GM18511 (cell line): Measurements from ENCODE around the gene UBXN11.
A peak's percentile ranks its signal among the peaks of the same experiment; 100 is the strongest.

Experiments
- ATAC-seq: cut with Tn5 transposase; IDR thresholded peaks from one replicate; pipeline ENCODE4 v1.9.1; 2021; ENCODE audit warnings: mild to moderate bottlenecking, moderate library complexity; ENCODE audit not compliant: unreplicated experiment

Gene UBXN11

DNA sequence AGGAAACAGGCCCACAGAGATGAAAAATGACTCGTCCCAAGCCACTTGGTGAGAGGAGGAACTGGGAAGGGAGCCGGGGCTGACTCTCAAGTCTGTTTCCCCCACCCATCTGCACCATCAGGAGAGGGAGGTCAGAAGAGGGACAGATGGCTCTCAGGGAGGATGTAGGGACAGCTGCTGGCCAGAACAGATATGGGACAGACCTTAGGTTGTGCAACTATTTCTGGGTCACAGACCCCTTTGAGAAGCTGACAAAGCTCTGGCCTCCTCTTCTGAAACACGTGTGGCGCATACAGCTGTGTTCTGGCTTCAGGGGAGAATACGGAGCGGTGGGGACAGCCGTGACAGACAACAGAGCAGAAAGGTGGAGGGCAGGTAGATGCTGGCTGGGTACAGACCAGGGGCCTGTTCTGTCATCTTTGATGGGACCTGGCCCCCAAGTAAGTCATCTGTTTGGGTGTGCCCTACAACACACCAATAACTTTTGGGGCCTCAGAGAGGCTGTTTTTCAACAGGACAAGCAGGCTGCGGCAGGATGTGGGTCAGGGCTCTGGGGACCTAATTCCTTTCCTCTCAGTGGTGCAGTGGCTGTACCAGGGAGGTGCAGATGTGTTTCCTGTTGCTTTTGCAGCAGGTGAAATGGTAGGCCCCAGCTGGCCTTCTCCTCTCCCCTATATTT lies 19.3 kb downstream of the UBXN11 start:
- ATAC-seq: peak; percentile 47

DNA sequence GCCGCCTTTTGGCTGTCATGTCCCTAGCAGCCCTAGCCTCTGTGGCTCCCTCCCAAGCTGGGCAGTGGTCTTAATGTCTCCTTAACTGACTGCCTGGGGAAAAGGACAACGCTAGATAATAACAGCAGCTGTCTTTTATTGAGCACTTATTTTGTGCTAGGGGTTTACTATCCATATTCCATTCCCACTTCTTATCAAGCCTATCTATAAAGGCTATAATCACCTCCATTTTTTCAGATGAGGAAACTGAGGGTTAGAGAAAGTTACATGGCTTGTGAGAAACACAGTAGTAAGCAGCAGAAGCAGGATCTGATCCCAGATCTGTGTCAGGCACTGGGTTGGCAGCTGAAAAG lies 20.4 kb downstream of the UBXN11 start:
- ATAC-seq: no peak

DNA sequence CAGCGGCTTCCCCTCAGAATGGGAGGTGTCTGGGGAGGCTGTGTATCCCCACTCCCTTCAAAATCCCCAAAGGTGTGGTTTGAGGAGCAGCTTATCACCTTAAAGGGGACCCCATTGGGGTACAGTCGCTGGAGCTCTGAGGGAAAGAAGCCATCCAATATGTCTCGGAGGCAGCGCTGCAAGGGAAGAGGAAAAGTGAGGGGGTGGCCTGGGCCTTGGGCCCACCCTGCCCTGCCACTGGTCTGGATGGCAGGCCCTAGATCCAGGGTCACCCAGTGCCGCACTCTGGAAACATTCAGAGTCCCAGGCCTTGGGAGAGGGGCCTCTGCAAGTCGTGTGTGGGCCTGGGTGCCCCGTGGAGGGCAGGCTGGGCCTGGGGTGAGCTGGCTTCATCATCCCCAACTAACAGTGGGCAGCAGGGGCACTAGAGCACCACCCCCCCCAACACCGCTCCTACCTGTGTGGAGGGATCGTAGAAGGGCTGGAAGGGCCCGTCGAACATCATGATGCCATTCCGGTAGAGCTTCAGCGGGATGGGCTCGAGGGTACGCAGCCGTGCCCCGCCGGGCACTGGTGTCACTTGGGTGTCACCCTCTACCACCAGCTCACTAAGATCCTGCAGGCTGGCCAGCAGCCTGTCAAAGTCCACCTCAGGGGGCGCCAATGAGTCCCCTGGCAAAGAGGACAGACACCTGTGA lies 20.9 kb downstream of the UBXN11 start:
- ATAC-seq: no peak

DNA sequence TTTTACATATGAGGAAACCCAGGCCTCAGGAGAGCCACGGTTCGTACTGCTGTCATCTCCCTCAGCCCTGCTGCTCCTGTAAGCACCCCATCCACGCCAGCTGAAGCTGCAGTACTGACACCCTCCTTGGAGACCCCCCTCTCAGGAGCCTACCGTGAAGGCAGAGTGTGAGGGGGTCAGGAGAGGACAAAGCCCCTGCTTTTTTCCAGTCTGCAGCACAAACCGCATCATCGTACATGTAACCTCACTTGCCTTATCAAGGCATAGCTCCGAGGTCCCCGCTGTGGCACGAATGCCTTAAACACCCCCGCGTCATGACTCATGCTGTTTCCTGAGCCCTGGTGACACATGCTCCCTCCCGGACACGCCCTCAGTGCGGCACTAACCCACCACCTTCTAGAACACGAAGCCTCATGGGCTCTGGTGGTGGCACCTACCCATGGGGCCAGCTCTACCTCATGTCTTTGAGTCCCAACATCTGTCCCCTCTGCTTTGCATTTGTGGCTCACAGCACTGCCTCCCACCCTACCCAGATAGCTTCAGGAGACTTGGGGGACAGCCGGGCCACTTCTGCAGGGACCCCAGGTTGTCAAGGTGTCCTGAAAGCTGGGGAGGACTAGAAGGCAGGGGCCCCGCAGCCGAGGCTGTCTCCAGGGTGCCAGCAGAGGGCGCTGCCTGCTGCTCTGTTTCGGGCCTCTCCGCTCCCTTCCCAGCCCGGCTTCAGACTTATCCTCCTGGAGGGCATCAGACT lies 21.7 kb downstream of the UBXN11 start:
- no peak for ATAC-seq

DNA sequence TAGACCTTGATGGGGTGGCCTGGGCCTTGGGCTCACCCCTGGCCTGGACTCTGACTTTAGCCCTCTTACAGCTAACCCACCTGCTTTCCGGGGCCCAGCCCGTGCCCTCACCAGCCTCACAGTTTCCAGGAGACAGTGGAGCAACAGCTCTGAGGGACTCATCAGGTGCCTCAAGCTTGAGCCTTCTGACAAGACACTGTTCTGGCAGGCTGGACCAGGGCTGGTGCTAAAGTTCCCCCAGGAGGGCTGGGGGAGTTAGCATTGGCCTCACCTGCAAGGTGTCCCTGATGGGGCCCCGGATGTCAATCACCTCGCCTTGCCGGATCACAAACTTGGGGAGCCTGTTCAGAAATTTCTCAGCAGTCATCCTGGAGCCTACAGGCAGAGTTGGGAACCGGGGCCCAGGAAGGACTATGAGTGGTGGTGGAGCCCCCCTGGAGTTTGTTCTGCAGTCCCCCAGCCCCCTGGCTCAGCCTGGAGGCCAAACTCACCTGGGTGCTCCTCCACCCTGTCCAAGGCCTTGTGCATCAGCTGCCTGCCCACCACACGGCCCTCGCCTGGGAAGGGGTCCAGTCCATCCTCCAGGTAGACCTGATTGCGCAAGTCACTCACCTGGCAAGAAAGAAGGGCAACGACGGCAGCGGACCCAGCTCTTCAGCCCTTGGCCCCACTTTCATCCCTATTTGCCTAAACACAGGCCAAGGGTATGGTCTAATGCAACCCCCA lies 22.4 kb downstream of the UBXN11 start:
- no peak for ATAC-seq

DNA sequence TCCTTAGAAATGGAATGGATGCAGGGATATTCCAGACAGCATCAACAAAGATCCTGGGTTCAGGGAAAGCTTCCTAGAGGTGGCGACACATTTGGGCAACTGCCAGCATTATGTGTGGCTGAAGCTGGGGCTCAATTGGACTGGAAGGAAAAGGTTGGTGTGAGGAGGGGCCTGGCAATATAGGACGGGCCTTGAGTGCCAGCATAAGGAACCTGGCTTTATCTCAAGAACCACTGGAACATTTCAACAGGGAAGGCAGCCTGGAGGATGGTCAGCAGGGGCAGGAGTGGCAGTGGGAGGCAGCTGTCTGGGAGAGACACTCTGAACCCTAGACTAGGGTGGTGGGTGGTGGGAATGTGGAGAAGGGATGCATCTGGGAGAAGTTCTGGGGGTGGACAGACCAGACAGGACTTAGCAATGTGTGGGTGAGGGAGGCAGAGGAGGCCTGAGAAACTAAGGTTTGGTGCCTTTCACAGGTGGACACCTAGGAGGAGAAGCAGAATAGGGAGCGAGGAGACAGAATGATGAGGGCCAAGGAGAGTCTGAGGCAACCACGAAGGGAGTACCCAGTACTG lies 23.1 kb downstream of the UBXN11 start:
- ATAC-seq: no peak

DNA sequence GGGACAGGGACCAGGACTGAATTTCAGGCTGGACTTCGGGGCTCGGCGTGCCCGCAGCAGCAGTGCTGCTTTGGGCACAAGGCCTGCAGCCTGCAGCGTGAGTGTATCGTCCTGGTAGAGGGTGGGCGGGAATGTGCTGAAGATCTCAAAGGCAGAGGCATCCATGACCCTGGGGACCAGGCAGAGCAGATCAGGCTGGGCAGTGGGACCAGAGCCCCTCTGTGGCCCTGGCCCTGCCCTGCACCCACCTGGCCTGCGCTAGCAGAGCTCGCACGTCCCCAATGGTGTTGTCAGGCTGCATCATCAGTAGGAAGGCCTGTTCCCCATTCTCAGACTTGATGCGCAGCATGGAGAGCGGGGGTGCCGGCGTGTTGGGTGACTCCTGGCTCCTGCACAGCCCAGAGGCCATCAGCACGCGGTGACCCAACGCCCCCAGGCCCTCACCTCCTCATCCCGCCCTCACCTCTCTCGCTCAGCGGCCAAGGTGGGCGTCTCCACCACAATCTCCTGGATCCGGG lies 24.0 kb downstream of the UBXN11 start:
- no peak for ATAC-seq

DNA sequence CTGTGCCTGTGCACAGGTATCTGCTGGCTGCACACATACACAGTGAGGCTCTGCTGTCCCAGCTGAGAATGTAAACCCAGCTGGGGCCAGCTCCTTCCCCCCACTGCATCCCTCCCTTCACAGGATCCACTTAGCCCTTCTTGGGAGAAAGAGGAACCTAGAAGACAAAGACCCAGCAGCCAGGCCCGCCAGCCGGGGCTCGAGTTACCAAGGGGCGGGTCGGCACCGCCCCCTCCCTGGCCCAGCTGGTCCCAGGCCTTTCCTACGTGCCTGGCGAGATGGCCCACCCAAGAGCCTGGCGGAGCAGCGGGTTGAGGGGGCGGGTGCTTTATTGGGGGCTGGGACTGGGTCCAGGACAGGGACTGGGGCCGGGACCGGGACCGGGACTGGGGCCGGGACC lies 24.5 kb downstream of the UBXN11 start:
- ATAC-seq: no peak

DNA sequence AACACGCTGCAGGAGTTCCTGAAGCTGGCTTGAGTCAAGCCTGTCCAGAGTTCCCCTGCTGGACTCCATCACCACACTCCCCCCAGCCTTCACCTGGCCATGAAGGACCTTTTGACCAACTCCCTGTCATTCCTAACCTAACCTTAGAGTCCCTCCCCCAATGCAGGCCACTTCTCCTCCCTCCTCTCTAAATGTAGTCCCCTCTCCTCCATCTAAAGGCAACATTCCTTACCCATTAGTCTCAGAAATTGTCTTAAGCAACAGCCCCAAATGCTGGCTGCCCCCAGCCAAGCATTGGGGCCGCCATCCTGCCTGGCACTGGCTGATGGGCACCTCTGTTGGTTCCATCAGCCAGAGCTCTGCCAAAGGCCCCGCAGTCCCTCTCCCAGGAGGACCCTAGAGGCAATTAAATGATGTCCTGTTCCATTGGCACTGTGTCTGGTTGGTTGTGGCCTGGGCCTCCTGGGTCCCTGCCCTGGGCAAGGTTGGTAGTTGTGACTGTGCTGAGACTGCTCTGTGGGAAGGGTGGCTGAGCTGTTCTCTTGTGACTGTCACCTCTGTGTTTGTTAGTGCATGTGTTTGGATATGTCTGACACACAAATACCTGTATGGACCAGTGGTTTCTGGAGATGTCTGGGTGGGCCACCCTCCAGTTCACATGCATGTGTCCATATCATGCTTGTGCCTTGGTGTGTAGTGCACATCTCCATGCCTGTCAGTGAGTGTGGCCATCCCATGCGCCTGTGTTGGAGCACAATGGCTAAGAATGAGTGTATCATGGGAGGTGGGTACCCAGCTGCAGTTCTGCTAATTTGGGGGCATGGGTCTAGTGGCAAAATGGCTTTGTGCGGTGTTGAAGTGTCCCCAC lies 25.1 kb downstream of the UBXN11 start:
- ATAC-seq: no peak

DNA sequence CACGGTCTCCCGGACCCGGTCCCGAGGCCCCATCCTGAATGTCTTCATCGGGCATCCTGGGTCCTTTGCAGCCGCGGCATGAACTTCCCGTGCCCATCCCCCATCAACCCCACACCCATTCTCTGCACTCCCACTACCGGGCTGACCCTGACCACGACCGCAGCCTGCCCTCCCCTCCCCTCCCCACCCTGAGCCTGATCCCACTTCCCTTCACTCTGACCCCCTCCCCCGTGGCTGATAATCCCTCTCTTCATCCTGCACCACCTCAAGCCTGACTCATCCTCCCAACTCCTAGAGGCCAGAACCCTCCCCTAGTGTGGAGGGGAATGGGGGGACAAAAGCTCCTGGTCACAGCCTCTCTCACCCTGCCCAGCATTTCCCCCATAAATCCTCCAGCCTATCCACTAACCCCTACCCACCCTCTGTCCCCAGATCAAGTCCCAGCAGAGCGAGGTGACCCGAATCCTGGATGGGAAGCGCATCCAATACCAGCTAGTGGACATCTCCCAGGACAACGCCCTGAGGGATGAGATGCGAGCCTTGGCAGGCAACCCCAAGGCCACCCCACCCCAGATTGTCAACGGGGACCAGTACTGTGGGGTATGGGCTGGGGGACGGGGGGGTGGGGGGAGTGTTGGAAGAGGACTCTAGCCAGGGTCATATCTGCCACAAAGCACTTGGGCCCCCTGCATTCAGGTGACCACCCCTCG lies 25.9 kb downstream of the UBXN11 start:
- no peak for ATAC-seq

DNA sequence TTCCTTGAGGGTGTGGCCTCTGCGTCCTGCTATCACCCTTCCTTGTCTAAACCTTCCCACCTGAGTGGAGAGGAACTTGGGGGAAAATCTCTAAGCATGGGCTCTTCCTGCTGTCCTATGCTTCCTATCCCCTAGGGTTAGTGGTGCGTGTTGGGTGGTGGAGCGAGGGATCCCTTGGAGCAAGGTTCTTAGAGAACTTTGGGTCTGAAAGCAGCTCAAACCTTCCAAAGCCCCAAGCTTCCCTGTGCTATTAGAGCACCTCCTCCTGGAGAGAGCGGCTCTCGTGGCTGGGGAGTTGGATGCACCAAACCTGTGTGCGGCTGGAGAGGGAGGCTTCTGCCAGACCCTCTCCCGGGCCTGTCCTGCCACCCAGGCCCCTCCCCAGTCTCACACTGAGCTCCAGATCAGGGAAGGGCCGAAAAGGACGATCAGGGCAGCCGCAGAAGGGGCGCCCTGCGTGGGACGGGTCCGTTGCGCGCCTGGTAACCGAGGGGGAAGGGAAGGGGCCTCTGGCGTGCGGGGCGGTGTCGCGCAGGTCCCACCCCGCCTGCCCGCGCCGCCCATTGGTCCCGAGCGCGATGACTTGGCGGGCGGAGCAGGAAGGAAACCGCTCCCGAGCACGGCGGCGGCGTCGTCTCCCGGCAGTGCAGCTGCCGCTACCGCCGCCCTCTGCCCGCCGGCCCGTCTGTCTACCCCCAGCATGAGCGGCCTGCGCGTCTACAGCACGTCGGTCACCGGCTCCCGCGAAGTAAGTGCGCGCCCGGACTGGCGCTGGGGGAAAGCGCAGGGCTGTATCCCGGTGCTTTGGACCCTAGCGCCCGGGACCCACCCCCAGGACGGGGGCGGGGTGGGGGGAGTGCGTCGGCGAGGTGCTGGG lies 26.7 kb downstream of the UBXN11 start, which contains the start of gene SH3BGRL3:
Gene SH3BGRL3, plus strand, starts transcription at position 631 of the 877 bp plus-strand sequence. Its CDS starts 70 bp downstream, at position 701.
- ATAC-seq: peak; percentile 66

DNA sequence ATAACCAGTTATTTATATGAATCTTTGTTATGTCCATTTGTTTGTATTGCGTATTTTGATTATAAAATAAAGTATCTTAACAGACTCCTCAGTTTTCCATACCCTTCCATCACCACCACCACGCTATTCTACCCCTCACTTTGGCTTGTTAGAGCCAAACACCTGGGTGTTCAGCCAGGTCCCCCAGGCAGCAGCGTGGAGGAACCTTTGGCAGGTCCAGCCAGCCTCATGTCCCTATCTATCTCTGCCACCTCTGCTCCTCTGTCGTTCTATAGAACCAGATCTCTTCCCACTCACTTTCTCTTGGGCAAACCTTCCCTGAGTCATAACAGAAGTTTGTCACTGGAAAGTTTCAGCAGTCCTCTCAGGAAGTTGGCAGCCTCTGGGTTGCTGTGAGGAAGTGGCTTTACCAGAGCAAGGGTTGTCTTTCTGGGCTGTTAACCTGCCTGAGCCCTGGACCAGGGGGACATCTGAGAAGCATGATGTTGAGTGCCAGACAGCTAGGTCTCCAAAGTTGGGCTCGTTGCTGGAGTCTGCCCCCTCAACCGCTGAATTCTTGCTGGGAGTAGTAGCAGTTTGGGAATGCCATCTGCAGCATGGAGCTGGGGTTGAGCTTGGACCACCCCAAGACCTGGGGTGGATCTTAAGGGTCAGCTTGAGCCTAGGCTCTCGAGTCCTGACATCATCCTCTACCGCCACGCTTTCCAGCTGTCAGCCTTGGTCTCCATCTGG lies 27.5 kb downstream of the UBXN11 start:
- ATAC-seq: no peak

DNA sequence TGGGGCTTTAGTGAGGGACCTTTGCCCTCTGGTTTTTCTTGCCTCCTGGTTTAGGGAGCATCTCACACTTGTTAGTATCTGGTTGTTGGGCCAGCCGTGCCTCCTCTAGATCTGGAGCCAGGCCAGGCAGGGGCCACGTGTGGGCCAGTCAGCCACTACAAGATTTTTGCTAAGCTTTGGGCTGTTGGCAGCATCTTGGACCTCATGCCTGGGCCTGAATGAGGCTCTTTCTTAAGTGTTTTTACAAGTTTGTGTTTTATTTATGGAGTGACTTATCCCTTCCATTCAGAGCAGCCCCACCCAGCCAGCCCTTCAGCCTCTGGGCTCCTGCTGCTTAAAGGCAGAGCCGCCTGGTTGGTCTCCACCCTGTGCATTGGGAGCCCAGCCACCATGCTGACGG lies 28.1 kb downstream of the UBXN11 start:
- ATAC-seq: no peak

DNA sequence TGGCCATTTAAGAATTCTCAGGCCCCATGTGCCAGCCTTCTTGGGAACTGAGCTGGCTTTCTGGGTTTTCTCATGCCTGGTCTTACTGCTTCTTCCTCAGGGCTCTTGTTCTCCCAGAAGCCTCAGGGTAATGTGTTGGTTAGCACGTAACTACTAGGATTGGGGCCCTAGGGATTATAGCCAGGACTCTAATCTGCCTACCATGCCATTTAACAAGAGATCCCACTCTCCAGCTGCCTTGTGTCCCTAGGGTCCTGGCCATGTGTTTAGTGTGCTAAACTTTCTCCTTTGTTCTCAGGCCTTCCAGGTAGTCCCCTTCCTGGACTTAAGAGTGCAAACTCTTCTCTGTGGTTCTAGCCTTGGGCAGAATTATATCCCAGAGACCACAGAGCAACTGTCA lies 28.7 kb downstream of the UBXN11 start:
- ATAC-seq: no peak

DNA sequence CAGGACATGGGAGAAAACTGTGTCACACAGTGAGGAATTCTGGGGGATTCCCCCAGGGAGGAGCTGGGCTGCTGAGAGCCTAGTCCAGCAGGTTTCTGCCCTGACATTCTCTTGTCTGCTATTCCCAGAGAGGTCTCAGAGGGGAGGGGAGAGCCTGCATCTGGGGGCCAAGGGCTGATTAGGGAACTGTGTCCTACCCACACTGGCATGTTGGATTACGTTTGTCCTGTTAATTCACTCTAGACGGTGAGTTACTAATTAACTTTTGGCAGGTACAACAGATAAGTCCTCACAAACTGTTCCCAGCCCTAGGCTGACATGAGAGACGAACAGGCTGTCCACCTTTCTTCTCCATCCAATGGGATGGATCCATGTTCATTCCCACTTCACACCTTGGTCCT lies 29.2 kb downstream of the UBXN11 start:
- no peak for ATAC-seq

DNA sequence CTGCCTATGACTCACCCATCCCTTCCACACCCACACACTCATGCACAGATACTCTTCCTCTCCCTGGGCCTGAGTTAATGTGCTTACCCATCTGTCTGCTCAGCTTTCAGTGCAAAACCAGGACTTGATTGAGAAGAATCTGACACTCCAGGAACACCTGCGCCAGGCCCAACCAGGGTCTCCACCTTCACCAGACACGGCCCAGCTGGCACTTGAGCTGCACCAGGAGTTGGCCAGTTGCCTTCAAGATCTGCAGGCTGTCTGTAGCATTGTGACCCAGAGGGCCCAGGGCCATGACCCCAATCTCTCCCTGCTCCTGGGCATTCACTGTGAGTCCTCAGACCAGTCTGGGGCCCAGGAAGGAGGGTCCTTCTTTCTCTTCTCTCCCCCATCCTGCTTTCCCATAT lies 30.0 kb downstream of the UBXN11 start:
- no peak for ATAC-seq

DNA sequence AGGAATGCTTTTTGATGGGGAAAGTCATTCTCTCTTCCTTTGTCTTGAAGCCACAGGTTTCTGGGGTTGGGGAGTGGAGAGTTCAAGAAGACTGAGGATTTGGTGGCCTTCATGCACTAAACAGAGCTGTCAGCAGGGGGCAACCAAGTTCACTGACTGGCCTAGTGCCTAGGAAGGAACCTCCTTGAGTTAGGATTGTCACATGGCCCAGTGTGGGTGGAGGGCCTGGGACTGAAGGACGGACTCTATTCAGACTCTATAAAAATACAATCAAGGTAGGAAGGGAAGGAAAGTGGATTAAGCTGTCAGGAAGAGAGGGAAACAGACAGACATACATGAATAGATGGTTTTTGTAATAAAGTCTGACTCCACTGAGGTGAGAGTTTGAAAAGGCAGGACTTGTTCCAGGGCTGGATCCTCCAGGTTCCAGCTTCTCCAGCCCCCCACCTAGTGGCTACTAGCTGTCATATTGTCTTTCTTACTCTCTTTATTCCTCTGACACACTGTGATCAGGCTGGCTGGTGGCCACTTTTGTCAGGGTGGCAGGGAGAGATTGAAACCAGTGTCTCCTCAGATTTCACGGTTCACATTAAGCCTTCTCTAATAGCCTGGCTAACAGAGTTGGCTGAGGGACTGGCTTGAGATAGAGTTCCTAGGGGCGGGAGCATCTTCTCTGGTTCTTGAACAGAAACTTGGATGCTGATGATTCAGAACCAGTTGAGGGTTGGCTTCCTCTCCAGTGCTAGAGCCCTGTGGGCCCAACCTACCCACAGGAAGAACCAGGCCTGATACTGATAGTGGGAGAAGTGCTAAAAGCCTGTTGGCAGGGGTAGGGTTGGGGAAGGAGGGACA lies 30.6 kb downstream of the UBXN11 start:
- ATAC-seq: no peak
